Fibroblast of gingiva (primary cell): ENCODE data around the gene CAMSAP1.

Experiments
- DNase-seq: peaks from one replicate; pipeline ENCODE4 v3.0.0-alpha.2; 2011; ENCODE audit warnings: low read depth

Gene CAMSAP1

GRCh38 chr9:135759676-135760300 is 147.6 kb downstream of the CAMSAP1 start:
- DNase-seq: no peak

GRCh38 chr9:135758870-135759269 is 148.5 kb downstream of the CAMSAP1 start:
- DNase-seq: no peak
